A673 (cell line): ENCODE data around the gene ZNF771. TPM values are rescaled to one million over a fixed set of nuclear protein-coding genes. Genes with fewer than 3 reads are reported as not detected.

Source experiments
- total RNA-seq: library from RNA; stranded (reverse); gene quantifications from 2 replicates; pipeline ENCODE4 v1.2.3, GENCODE V29; 2021

The ZNF771 gene
- total RNA-seq, 1 experiment from 2014 or later, result 22.2 TPM

Other genes with a start within 250 kb of the ZNF771 start
- gene CORO1A, start 224.0 kb upstream of the ZNF771 start, total RNA-seq, result 4.6 and 7.0 TPM in 2 replicates
- 180 and 225 TPM in 2 replicates for gene BOLA2B, start 213.9 kb upstream of the ZNF771 start, total RNA-seq
- 15.5 and 20.0 TPM in 2 replicates for gene SLX1A, start 213.7 kb upstream of the ZNF771 start, total RNA-seq
- 14.1 and 21.2 TPM in 2 replicates for gene SULT1A3, start 208.4 kb upstream of the ZNF771 start, total RNA-seq
- 9.3 and 14.2 TPM in 2 replicates for gene NPIPB13, start 159.1 kb upstream of the ZNF771 start, total RNA-seq
- 67.6 and 72.5 TPM in 2 replicates for gene CD2BP2, start 52.3 kb upstream of the ZNF771 start, total RNA-seq
- 59.3 and 66.0 TPM in 2 replicates for gene TBC1D10B, start 37.1 kb upstream of the ZNF771 start, total RNA-seq
- gene MYL11, start 32.8 kb upstream of the ZNF771 start, total RNA-seq, result not detected in 2 replicates
- gene SEPTIN1, start 25.0 kb upstream of the ZNF771 start, total RNA-seq, result 0.86 and 1.3 TPM in 2 replicates
- 21.6 and 22.0 TPM in 2 replicates for gene ZNF48, start 12.2 kb upstream of the ZNF771 start, total RNA-seq
- gene DCTPP1, start 22.4 kb downstream of the ZNF771 start, total RNA-seq, result 92.5 and 111 TPM in 2 replicates
- 54.2 and 55.2 TPM in 2 replicates for gene SEPHS2, start 38.3 kb downstream of the ZNF771 start, total RNA-seq
- not detected in 2 replicates for gene ITGAL, start 65.1 kb downstream of the ZNF771 start, total RNA-seq
- 32.7 and 39.5 TPM in 2 replicates for gene ZNF768, start 119.0 kb downstream of the ZNF771 start, total RNA-seq
- 10.6 and 12.7 TPM in 2 replicates for gene ZNF747, start 127.3 kb downstream of the ZNF771 start, total RNA-seq
- 15.2 and 17.7 TPM in 2 replicates for gene ZNF764, start 150.8 kb downstream of the ZNF771 start, total RNA-seq
- gene ZNF688, start 164.1 kb downstream of the ZNF771 start, total RNA-seq, result 8.5 and 9.1 TPM in 2 replicates
- gene ZNF785, start 178.1 kb downstream of the ZNF771 start, total RNA-seq, result 21.4 and 23.2 TPM in 2 replicates
- gene ZNF689, start 202.8 kb downstream of the ZNF771 start, total RNA-seq, result 18.1 and 21.1 TPM in 2 replicates
- 35.7 and 44.6 TPM in 2 replicates for gene PRR14, start 243.4 kb downstream of the ZNF771 start, total RNA-seq